Liver (tissue), 9 donors: Measurements from ENCODE around the gene KCNJ5. TPM values are rescaled to one million over a fixed set of nuclear protein-coding genes. Genes with fewer than 3 reads are reported as not detected.

ENCODE experiments used
- DNase-seq: peaks from one replicate; pipeline ENCODE4 v3.0.0-alpha.2; 2017; ENCODE audit warnings: low spot score
- H3K27ac ChIP-seq, 2 donors: one replicate each; pipeline ENCODE4 v1.7.0; 2013; ENCODE audit warnings: inconsistent platforms in 2 of 2, low read length in 2 of 2, control low read depth in 1 of 2, low read depth in 1 of 2, mild to moderate bottlenecking in 1 of 2
- H3K27me3 ChIP-seq, 4 donors: one replicate each; pipeline versions ENCODE4 v1.6.1 to v1.7.0; 2013; ENCODE audit warnings: low read length in 3 of 4, inconsistent platforms in 1 of 4, mild to moderate bottlenecking in 1 of 4, moderate library complexity in 1 of 4; ENCODE audit not compliant: control insufficient read depth in 4 of 4, insufficient read depth in 4 of 4
- H3K36me3 ChIP-seq, 4 donors: one replicate each; pipeline versions ENCODE4 v1.6.1 to v1.7.0; 2013; ENCODE audit warnings: low read length in 3 of 4, mild to moderate bottlenecking in 3 of 4, low read depth in 1 of 4, moderate library complexity in 1 of 4; ENCODE audit not compliant: control insufficient read depth in 4 of 4, insufficient read depth in 3 of 4
- H3K4me1 ChIP-seq, 4 donors: one replicate each; pipeline versions ENCODE4 v1.6.1 to v1.7.0; 2013; ENCODE audit warnings: low read length in 3 of 4, mild to moderate bottlenecking in 3 of 4, moderate library complexity in 1 of 4; ENCODE audit not compliant: control insufficient read depth in 4 of 4, insufficient read depth in 4 of 4
- H3K4me3 ChIP-seq, 3 donors: one replicate each; pipeline versions ENCODE4 v1.6.1 to v1.7.0; 2013; ENCODE audit warnings: low read length in 3 of 3, control low read depth in 1 of 3, low read depth in 1 of 3, mild to moderate bottlenecking in 1 of 3
- H3K9ac ChIP-seq, 2 donors: one replicate each; pipeline ENCODE4 v1.7.0; 2013; ENCODE audit warnings: low read length in 2 of 2, mild to moderate bottlenecking in 2 of 2, moderate library complexity in 2 of 2, control low read depth in 1 of 2, low read depth in 1 of 2
- H3K9me3 ChIP-seq, 4 donors: one replicate each; pipeline versions ENCODE4 v1.6.1 to v1.7.0; 2013; ENCODE audit warnings: low read length in 3 of 4; ENCODE audit not compliant: control insufficient read depth in 4 of 4
- ATF3 ChIP-seq: IDR thresholded peaks from 2 replicates; pipeline ENCODE4 v1.6.1; 2016; ENCODE audit warnings: antibody characterized with exemption
- CTCF ChIP-seq: fragments of 150-350 bp; IDR thresholded peaks from 2 replicates; pipeline ENCODE4 v1.5.1; 2017; ENCODE audit warnings: improper control_type of control experiment, low read depth, low read length; ENCODE audit not compliant: missing input control
- EGR1 ChIP-seq, 2 donors: IDR thresholded peaks; 2 replicates each; pipeline ENCODE4 v1.6.1; 2016 to 2018; ENCODE audit warnings: antibody characterized with exemption in 2 of 2, low read depth in 2 of 2
- FOXA1 ChIP-seq: IDR thresholded peaks from 2 replicates; pipeline ENCODE4 v1.6.1; 2016; ENCODE audit warnings: antibody characterized with exemption
- FOXA2 ChIP-seq: IDR thresholded peaks from 2 replicates; pipeline ENCODE4 v1.6.1; 2016; ENCODE audit warnings: antibody characterized with exemption
- HNF4A ChIP-seq, 2 donors: conservative IDR thresholded peaks; 2 replicates each; pipeline ENCODE4 v1.6.1; 2016; ENCODE audit warnings: antibody characterized with exemption in 2 of 2, mild to moderate bottlenecking in 2 of 2
- HNF4G ChIP-seq: IDR thresholded peaks from 2 replicates; pipeline ENCODE4 v1.6.1; 2016; ENCODE audit warnings: antibody characterized with exemption
- JUND ChIP-seq, 2 donors: IDR thresholded peaks; 2 replicates each; pipeline ENCODE4 v1.6.1; 2016; ENCODE audit warnings: antibody characterized with exemption in 2 of 2
- MAX ChIP-seq: IDR thresholded peaks from 2 replicates; pipeline ENCODE4 v1.6.1; 2016; ENCODE audit warnings: antibody characterized with exemption
- NR2F2 ChIP-seq: IDR thresholded peaks from 2 replicates; pipeline ENCODE4 v1.6.1; 2016; ENCODE audit warnings: antibody characterized with exemption
- RAD21 ChIP-seq, 2 donors: IDR thresholded peaks; 2 replicates each; pipeline ENCODE4 v1.6.1; 2016; ENCODE audit warnings: antibody characterized with exemption in 2 of 2, mild to moderate bottlenecking in 2 of 2
- REST ChIP-seq: IDR thresholded peaks from 2 replicates; pipeline ENCODE4 v1.6.1; 2016; ENCODE audit warnings: antibody characterized with exemption, mild to moderate bottlenecking
- RXRA ChIP-seq, 2 donors: IDR thresholded peaks; 2 replicates each; pipeline ENCODE4 v1.6.1; 2017 to 2018; ENCODE audit warnings: antibody characterized with exemption in 2 of 2, mild to moderate bottlenecking in 1 of 2
- SP1 ChIP-seq: IDR thresholded peaks from 2 replicates; pipeline ENCODE4 v1.6.1; 2018; ENCODE audit warnings: antibody characterized with exemption, mild to moderate bottlenecking
- TAF1 ChIP-seq: conservative IDR thresholded peaks from 2 replicates; pipeline ENCODE4 v1.6.1; 2016; ENCODE audit warnings: antibody characterized with exemption, mild to moderate bottlenecking
- ZBTB33 ChIP-seq: IDR thresholded peaks from 2 replicates; pipeline ENCODE4 v1.6.1; 2016; ENCODE audit warnings: antibody characterized with exemption
- WGBS: extraction: QIAGEN DNeasy Blood & Tissue Kit; methylation state at CpG from one replicate; pipeline ENCODE4 v1.1.7; 2013; 5-methylcytosine and 5-hydroxymethylcytosine counted together
- polyA plus RNA-seq, 2 donors: library from polyadenylated mRNA; stranded (reverse) in 1 of 2; unstranded in 1 of 2; fragments of 200-250 nt in 1 of 2; fragments of >200 nt in 1 of 2; fragmentation: Nextera tagmentation in 1 of 2; extraction: Ambion mirVana in 1 of 2; gene quantifications; one replicate each; pipeline versions ENCODE4 v1.2.1 to v1.2.3, GENCODE V29; 2013 to 2015
- total RNA-seq, 2 donors: library from RNA; depleted of rRNA; stranded (reverse); fragments of >200 nt; gene quantifications; one replicate each; pipeline ENCODE4 v1.2.3, GENCODE V29; 2014
- donor health status: healthy.
- donor health status: healthy.
- donor health status: healthy.
- donor health status: healthy.
- donor health status: healthy.

Gene KCNJ5
- total and polyA plus RNA-seq, 4 donors: 0.04 to 0.08 (median 0.06) TPM

GRCh38 chr11:128891913-128892398, 800 bp downstream of the KCNJ5 start:
- 74% methylated on average over 6 of the region's 6 CpGs for WGBS
- Histone ChIP-seq H3K9me3 (no peaks in the 10 kb centered on the region), H3K27me3 (no peaks in the 10 kb centered on the region), H3K36me3 (no peaks in the 10 kb centered on the region), H3K9ac (no peak overlapping the region), H3K4me3 (no peak overlapping the region), H3K4me1 (peaks cover 16 to 40% (median 22%) of the 10 kb centered on the region in 4 donors), H3K27ac (no peak overlapping the region)
- no peak for DNase-seq
- TF ChIP-seq EGR1 (IDR thresholded peaks at IDR 0.05; ENCODE audit: low read depth in 2 of 2): no peak
- no peak for TF ChIP-seq MAX
- no peak for TF ChIP-seq FOXA2
- no peak for TF ChIP-seq RXRA (IDR thresholded peaks at IDR 0.05)
- TF ChIP-seq CTCF: no peak
- no peak for TF ChIP-seq HNF4A (conservative IDR thresholded peaks at IDR 0.05)
- no peak for TF ChIP-seq RAD21 (IDR thresholded peaks at IDR 0.05)
- TF ChIP-seq SP1: no peak
- no peak for TF ChIP-seq NR2F2
- no peak for TF ChIP-seq JUND (IDR thresholded peaks at IDR 0.05)
- TF ChIP-seq REST: no peak
- TF ChIP-seq HNF4G: no peak
- no peak for TF ChIP-seq ZBTB33

DNA sequence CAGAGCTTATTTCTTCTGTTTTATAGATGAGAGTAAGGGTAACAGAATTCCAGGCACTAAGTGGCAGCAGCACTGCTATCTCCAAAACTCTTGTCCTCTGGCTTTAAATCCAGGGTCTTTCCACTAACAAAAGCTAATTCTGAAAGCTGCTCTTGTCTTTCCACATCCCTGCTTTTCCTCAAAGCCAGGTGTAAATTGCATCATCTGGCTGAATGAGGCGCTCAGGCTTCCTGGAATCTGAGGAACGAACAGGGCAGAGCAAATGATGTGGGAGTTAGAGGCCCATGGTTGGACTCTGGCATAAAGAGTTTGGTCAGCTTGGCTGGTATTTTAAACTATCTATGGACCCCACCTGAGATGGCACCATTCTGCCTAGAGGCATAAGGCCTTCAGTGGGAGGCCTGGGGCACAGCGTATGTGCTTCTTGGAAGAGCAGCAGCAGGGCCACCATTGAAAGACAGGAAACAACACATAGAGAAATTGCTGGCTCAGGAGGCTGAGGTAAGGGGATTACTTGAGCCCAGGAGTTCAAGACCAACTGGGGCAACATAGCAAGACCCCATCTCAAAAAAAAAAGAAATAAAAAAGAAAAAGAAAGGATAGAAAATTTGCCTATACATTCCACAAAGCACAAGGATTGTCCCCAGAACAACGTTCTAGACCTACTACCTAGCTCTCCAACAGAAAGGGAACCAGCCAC, 1.9 kb downstream of the KCNJ5 start:
- no peaks in the 10 kb centered on the region for H3K9me3 ChIP-seq
- no peaks in the 10 kb centered on the region for H3K36me3 ChIP-seq
- TF ChIP-seq SP1 (peak; percentile 15), TAF1 (no peak), HNF4A (conservative IDR thresholded peaks at IDR 0.05) (peak in 1 of 2 donors; percentile 44), FOXA1 (no peak), JUND (IDR thresholded peaks at IDR 0.05) (no peak), RAD21 (IDR thresholded peaks at IDR 0.05) (no peak), REST (no peak), ATF3 (no peak), RXRA (IDR thresholded peaks at IDR 0.05) (peak in 1 of 2 donors; percentile 27), ZBTB33 (no peak), MAX (peak; percentile 36)
- DNase-seq: no peak
- no peaks in the 10 kb centered on the region for H3K27me3 ChIP-seq
- H3K4me1 ChIP-seq: peaks cover 19 to 42% (median 24%) of the 10 kb centered on the region in 4 donors
- 81% methylated on average over 4 of the region's 4 CpGs for WGBS
- no peak overlapping the region for H3K27ac ChIP-seq
- H3K4me3 ChIP-seq: no peak overlapping the region
- no peak overlapping the region for H3K9ac ChIP-seq
